NCI-H2029 treated with DMSO at 0.1 percent for 48 hours (cell line): Measurements from ENCODE around the gene CDH19.
"Not testable (repeated sequence)": the region's sequence is repeated elsewhere in the genome, so short reads cannot be mapped to it uniquely, and the experiment has no call there.

ENCODE experiments used
- DNase-seq: peaks from one replicate; lab custom pipeline; 2025; lab: John Stamatoyannopoulos, UW

CDH19 gene

GRCh38 chr18:66566616-66567015 lies 37.3 kb downstream of the CDH19 start:
- no peak for DNase-seq

DNA sequence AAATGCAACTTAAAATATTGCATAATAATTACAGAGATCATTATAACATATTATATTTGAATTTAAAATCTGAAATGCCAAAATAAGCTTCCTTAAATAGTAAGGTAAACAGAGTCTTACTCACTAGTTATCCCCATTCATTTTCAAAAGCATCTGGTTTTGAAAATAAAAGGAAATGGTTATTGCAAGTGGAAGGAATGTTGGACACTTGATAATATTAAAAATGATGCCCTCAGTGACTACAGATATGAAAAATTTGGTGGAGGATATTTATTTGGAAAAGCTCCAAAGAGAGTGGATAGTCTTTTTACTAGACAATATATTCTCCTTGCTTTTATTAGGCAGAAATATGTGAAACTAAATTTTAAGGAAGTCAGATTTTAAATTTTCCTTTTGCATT lies 39.7 kb downstream of the CDH19 start:
- no peak for DNase-seq

- no peak for DNase-seq
Observed at GRCh38 chr18:66562279-66562678, 41.6 kb downstream of the CDH19 start.

- DNase-seq = no peak
Observed at GRCh38 chr18:66560094-66560493, 43.8 kb downstream of the CDH19 start.

DNA sequence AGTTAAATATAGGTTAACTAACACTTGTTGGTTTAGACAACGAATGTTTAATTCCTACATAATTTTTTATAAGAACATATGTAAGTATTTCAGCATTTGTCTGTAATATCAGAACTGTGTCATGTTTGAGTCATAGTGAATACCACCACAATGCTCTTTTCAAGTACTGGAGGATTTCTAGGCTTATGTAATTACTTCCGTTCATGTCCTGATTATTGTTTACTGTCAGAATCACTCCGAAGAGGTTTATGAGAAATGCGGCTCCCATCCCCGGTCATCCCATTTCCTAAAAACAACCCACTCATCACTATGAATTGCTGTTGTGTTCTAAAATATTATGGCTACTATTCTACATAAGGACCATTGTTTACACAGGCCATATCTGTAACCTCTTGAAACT lies 45.1 kb downstream of the CDH19 start:
- DNase-seq = no peak

- no peak for DNase-seq
Observed at GRCh38 chr18:66557091-66557490, 46.8 kb downstream of the CDH19 start.

DNA sequence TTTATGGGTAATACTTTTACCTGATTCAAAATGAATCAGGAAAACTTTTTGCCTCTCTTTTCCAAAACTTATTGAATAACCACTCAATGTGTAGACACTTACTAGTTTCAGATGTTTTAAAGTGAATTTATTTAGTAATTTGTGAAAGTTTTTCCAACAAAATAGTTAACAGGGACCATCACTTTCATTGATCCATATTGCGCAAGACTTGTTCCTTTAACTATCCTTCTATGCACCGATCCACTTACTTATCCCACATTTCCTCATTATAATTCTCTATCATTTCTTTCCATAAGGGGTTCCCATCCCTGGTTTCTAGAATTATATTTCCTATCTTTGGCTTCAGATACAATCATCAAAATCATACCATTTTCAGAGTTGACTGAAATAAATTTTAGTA lies 48.3 kb downstream of the CDH19 start:
- no peak for DNase-seq

- no peak for DNase-seq
Observed at GRCh38 chr18:66553824-66554223, 50.1 kb downstream of the CDH19 start.

DNA sequence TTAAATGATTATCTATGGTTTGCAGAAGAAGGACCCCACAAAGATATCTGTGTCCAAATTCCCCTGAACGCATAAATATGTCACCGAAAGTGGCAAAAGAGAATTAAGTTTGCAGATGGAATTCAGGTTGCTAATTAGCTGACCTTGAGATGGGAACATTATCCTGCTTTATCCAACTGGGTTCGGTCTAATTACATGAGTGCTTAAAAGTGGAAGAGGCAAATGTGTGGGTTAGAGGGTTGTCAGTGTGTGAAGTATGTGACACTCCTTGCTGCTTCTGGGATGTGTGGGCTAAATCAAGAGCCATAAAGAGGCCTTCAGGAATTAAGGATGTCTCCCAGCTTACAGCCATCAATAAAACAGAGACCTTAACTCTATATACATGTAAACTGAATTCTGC lies 53.5 kb downstream of the CDH19 start:
- DNase-seq = no peak

GRCh38 chr18:66548747-66549146 lies 55.1 kb downstream of the CDH19 start:
- no peak for DNase-seq

DNA sequence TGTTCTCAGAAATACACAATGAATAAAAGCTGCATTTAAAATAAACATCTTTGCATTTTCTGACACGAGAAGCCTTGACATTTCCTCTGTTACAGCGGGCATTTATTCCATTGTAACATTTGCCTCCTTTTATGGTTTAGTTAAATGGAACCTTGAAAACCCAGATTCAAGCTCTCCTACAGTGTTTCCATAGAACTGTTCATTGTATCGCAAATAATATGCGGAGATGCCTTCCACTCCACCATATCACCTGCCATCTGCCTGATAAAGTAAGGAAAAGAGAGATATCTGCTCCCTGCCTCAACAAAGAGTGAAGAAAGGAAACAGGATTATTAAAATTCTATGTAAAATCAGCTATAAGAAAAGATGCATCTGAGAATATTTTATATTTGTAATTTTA lies 69.8 kb downstream of the CDH19 start:
- DNase-seq = no peak

DNA sequence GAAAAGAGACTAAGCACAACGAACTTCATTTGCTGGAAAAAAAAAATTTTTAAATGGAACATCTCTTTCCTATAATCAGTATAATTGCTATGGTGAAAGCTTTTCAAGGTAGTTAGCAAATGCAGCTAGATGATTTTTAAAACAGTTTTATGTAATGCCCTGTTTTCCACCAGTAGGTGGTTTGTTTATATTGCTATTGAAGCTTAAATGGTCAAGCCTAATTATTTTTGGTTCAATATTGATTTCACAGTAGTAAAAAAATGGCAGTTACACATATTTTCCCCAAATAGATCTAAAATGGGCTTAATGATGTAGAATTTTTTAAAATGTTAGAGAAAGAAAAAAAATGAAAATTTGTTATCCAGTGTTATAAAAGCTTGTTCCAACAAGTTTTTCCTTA lies 70.2 kb downstream of the CDH19 start:
- no peak for DNase-seq

GRCh38 chr18:66523219-66523991 lies 80.5 kb downstream of the CDH19 start:
- no peak for DNase-seq

GRCh38 chr18:66513996-66514395 lies 89.9 kb downstream of the CDH19 start:
- no peak for DNase-seq

GRCh38 chr18:66511792-66512191 lies 92.1 kb downstream of the CDH19 start:
- no peak for DNase-seq

GRCh38 chr18:66511289-66511688 lies 92.6 kb downstream of the CDH19 start:
- DNase-seq = no peak

DNA sequence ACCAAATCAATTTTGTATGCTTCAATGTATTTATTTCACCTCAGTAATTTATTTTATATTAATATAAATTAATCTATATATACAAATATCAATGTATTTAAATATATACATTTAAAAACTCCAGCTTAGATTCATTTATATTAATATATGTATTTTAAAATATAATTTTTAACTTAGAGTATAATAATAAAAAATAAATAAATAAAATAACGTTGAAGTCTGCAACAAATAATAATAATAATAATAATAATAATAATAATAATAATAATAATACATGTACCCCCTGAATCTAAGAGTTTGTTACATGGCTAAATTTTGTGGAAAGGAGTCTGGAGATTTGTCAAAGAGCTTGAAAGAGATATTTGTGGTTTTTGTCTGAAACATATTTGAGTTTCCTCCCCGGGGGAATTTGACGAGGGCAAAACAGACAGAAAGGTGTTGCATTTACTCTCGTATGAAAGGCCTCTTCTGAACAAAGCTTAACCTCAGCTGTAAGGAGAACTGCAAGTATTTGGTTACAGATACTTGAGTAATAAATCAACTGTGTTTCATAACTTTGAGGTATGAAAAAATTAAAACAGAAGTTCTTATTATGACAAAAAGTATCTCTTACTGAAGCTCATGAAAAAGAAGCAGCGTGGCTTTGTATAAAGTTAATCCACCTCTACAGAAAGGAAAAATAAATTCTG lies 93.4 kb downstream of the CDH19 start:
- DNase-seq = no peak

- no peak for DNase-seq
Observed at GRCh38 chr18:66508937-66509336, 95.0 kb downstream of the CDH19 start.

GRCh38 chr18:66506178-66506577 lies 97.7 kb downstream of the CDH19 start:
- no peak for DNase-seq

GRCh38 chr18:66497351-66497750 lies 106.5 kb downstream of the CDH19 start:
- DNase-seq = no peak

DNA sequence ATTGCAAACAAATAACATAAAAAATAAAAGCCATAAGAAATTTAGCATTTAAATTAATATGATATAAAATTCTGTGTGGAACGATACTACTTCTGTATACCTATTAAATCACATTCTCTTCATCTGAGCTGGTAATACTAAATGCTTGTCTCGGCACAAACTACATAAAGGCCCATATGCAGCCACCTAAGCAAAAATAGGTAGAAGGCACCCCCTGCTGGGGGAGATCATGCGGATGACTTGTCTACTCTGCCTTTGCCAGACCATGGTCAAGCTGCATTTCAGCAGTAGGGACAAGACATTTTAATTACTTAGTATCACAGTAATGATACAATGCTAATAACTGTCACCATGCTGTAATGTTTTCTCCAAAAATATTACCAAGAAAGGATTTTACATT lies 108.0 kb downstream of the CDH19 start:
- no peak for DNase-seq

DNA sequence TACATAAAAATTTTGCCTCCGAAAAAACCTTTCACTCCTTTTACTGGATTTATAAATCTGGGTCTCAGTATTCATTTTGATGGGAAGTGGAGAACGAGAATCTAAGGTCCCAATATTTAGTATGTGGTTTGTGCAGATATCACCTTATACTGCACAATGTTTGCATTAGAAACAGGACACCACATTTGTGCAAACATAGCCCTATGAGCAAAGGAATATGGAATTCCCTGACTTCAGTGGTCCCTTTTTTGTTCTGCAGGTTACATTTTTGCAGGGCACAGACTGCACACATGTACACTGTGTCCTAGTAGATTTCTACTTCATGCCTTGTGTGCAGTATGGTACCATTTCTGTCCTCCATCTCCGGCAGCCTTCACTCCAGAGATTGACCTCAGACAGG lies 130.0 kb downstream of the CDH19 start:
- no peak for DNase-seq

GRCh38 chr18:66466184-66466583 lies 137.7 kb downstream of the CDH19 start:
- not testable (repeated sequence) for DNase-seq

DNA sequence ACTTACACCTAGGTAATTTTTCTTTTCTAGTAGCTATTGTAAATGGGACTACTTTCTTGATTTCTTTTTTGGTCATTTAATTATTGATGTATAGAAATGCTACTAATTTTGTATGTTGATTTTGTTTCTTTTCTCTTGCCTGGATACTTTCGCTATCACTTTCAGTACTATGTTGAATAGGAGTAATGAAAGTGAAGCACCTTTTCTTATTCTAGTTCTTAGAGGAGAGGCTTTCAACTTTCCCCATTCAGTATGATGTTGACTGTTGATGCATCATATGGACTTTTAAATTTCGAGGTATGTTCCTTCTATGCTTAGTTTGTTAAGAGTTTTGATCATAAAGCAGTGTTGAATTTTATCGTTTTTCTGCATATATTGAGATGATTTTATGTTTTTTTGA lies 142.5 kb downstream of the CDH19 start:
- no peak for DNase-seq
